GM12873 (cell line): ENCODE results near the gene USP17L20.
"Not testable (repeated sequence)": the region's sequence is repeated elsewhere in the genome, so short reads cannot be mapped to it uniquely, and the experiment has no call there.

Experiments
- CTCF ChIP-seq: IDR thresholded peaks from 2 replicates; pipeline ENCODE4 v1.5.1; 2012; ENCODE audit warnings: low read depth, mild to moderate bottlenecking, moderate library complexity, low read length, control low read depth; ENCODE audit not compliant: insufficient read depth; ENCODE audit errors: missing control alignments

USP17L20 gene

GRCh38 chr4:9247953-9248680 is 9.8 kb upstream of the USP17L20 start, which contains the start of gene USP17L18:
Gene USP17L18, plus strand, starts transcription at chr4:9248630. Its CDS starts 0 bp downstream, at chr4:9248630.
- not testable (repeated sequence) for TF ChIP-seq CTCF

- TF ChIP-seq CTCF, result not testable (repeated sequence)
These were observed 4.8 kb upstream of the USP17L20 start, which contains the start of gene USP17L19 for GRCh38 chr4:9253078-9253477. Gene USP17L19, plus strand, starts transcription at chr4:9253378. Its CDS starts 0 bp downstream, at chr4:9253378.

- not testable (repeated sequence) for TF ChIP-seq CTCF
These were observed 4.6 kb downstream of the USP17L20 start, which contains the start of gene USP17L21 for GRCh38 chr4:9262572-9262971. Gene USP17L21, plus strand, starts transcription at chr4:9262872. Its CDS starts 0 bp downstream, at chr4:9262872.

GRCh38 chr4:9267319-9267718 is 9.4 kb downstream of the USP17L20 start, which contains the start of gene USP17L22:
Gene USP17L22, plus strand, starts transcription at chr4:9267619. Its CDS starts 0 bp downstream, at chr4:9267619.
- not testable (repeated sequence) for TF ChIP-seq CTCF
